ENCODE data around the gene VCAM1.
"Not testable (repeated sequence)": the region's sequence is repeated elsewhere in the genome, so short reads cannot be mapped to it uniquely, and the experiment has no call there.

VCAM1 gene

DNA sequence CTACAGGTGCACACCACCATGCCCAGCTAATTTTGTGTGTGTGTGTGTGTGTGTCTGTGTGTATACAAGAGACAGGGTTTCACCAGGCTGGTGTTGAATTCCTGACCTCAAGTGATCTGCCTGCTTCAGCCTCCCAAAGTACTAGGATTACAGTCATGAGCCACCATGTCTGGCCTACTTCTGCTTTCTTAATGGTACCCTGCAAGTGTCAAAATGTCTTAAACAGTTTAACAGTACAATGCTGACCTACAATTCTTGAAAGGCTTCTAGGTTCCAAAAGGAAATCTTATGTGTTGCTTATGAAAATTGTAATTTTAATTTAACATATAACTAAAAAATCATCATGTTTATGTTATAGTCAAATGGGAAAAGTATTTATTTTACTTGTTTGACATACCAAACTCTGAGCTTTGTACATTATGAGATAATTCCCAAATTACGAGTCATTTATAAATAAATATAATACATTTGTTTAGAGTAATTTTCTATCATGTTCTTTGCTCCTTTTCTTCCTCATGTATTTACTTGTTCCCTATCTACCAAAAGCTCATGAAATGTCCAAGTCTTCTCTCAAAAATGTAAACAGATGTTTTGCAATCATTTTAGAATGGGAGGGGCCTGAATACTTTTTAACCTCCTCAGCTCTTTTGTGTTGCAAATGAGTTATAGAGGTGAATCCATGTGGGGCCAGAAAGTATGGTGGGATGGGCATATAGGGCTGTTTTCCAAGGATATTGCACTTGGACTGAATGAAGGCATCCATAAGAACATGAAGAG lies 8.4 kb upstream of the VCAM1 start:
- Histone ChIP-seq H3K4me1 (ENCODE audit: control insufficient read depth, insufficient read depth, low read length) (no peaks in the 10 kb centered on the region), H3K9ac (ENCODE audit: low read length) (no peak overlapping the region), H3K27me3 (ENCODE audit: control insufficient read depth, insufficient read depth, low read length) (no peaks in the 10 kb centered on the region), H3K27ac (ENCODE audit: low read depth, low read length) (no peak overlapping the region), H3K36me3 (ENCODE audit: control insufficient read depth, insufficient read depth, low read length) (no peaks in the 10 kb centered on the region), H3K4me3 (ENCODE audit: low read length) (no peak overlapping the region)

DNA sequence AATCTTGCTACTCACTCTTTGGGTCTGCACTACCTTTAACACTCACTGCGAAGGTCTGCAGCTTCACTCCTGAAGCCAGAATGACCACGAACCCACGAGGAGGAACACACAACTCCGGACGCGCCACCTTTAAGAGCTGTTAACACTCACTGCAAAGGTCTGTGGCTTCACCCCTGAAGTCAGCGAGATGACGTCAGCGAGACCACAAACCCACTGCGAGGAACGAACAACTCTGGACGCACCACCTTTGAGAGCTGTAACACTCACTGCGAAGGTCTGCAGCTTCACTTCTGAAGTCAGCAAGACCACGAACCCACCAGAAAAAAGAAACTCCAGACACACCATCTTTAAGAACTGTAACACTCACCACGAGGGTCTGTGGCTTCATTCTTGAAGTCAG lies 6.5 kb upstream of the VCAM1 start:
- not testable (repeated sequence) for H3K27me3 ChIP-seq (ENCODE audit: control insufficient read depth, insufficient read depth, low read length); H3K27ac ChIP-seq (ENCODE audit: low read depth, low read length); H3K4me1 ChIP-seq (ENCODE audit: control insufficient read depth, insufficient read depth, low read length); H3K9ac ChIP-seq (ENCODE audit: low read length); H3K36me3 ChIP-seq (ENCODE audit: control insufficient read depth, insufficient read depth, low read length); H3K4me3 ChIP-seq (ENCODE audit: low read length)

DNA sequence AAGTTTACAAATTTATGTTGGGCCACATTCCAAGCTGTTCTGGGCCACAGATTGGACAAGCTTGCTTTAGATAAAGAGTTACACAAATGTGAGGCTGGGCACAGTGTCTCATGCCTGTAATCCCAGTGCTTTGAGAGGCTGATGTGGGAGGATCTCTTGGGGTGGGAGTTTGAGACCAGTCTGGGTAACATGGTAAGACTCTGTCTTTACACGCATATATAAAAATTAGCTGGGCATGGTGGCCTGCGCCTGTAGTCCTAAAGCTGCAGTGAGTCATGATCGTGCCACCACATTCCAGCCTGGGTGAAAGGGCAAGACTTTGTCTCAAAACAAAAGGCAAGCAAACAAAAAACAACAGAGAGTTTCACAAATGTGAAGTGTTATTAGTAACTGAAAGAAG lies 5.9 kb upstream of the VCAM1 start:
- Histone ChIP-seq H3K9ac (ENCODE audit: low read length) (no peak overlapping the region), H3K4me3 (ENCODE audit: low read length) (no peak overlapping the region), H3K27ac (ENCODE audit: low read depth, low read length) (no peak overlapping the region), H3K4me1 (ENCODE audit: control insufficient read depth, insufficient read depth, low read length) (no peaks in the 10 kb centered on the region), H3K27me3 (ENCODE audit: control insufficient read depth, insufficient read depth, low read length) (no peaks in the 10 kb centered on the region), H3K36me3 (ENCODE audit: control insufficient read depth, insufficient read depth, low read length) (no peaks in the 10 kb centered on the region)

DNA sequence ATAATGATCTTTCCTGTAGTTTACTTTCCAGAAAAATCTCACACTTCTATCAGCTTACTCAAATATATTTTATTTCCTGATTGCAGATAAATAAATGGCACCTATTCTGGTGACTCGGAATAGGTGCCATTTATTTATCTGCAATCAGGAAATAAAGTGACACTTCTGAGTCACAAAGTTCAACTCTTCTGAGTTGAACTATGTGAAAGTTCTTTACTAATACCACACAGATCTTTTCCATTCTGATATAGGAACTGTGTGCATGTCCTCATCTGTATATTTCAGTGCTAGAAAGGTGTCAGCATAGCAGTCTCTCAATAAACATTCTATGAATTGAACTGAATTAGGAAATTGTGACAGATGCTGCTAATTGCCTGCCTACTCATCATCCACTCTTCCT lies 4.9 kb upstream of the VCAM1 start:
- H3K27me3 ChIP-seq (ENCODE audit: control insufficient read depth, insufficient read depth, low read length): no peaks in the 10 kb centered on the region
- no peak overlapping the region for H3K27ac ChIP-seq (ENCODE audit: low read depth, low read length)
- no peak overlapping the region for H3K9ac ChIP-seq (ENCODE audit: low read length)
- H3K36me3 ChIP-seq (ENCODE audit: control insufficient read depth, insufficient read depth, low read length): no peaks in the 10 kb centered on the region
- H3K4me3 ChIP-seq (ENCODE audit: low read length): no peak overlapping the region
- H3K4me1 ChIP-seq (ENCODE audit: control insufficient read depth, insufficient read depth, low read length): no peaks in the 10 kb centered on the region

DNA sequence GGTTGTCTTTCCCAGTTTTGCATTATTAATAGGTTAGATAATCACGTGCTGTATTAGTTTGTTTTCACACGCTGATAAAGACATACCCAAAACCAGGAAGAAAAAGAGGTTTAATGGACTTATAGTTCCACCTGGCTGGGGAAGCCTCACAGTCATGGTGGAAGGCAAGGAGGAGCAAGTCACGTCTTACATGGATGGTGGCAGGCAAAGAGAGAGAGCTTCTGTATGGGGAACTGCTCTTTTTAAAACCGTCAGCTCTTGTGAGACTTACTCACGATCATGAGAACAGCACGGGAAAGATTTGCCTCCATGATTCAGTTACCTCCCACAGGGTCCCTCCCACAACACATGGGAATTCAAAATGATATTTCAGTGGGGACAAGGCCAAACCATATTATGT lies 2.3 kb upstream of the VCAM1 start:
- Histone ChIP-seq H3K4me3 (ENCODE audit: low read length) (no peak overlapping the region), H3K27me3 (ENCODE audit: control insufficient read depth, insufficient read depth, low read length) (no peaks in the 10 kb centered on the region), H3K4me1 (ENCODE audit: control insufficient read depth, insufficient read depth, low read length) (peaks cover 3% of the 10 kb centered on the region), H3K9ac (ENCODE audit: low read length) (no peak overlapping the region), H3K36me3 (ENCODE audit: control insufficient read depth, insufficient read depth, low read length) (no peaks in the 10 kb centered on the region), H3K27ac (ENCODE audit: low read depth, low read length) (no peak overlapping the region)

DNA sequence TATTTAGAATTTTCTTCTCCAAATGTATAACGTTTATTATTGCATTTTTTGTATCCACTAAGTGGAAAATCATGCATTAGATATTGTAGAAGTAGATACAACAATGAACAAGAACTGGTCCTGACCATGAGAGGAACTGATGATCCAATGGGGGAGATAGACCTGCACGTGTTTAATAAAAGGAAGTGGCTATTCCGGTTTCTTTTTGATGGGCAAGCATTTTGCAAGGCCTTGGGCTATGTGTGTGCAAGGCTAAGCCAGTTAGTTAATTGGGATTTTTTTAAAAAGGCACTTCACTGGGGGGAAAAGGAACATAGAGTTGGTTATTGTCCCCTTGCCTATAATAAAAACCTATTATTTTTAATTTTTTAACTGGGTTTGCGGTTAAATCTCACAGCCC lies 961 bp upstream of the VCAM1 start:
- H3K27me3 ChIP-seq (ENCODE audit: control insufficient read depth, insufficient read depth, low read length): no peaks in the 10 kb centered on the region
- H3K9ac ChIP-seq (ENCODE audit: low read length): no peak overlapping the region
- H3K4me3 ChIP-seq (ENCODE audit: low read length): no peak overlapping the region
- peaks cover 3% of the 10 kb centered on the region for H3K4me1 ChIP-seq (ENCODE audit: control insufficient read depth, insufficient read depth, low read length)
- no peak overlapping the region for H3K27ac ChIP-seq (ENCODE audit: low read depth, low read length)
- H3K36me3 ChIP-seq (ENCODE audit: control insufficient read depth, insufficient read depth, low read length): no peaks in the 10 kb centered on the region

DNA sequence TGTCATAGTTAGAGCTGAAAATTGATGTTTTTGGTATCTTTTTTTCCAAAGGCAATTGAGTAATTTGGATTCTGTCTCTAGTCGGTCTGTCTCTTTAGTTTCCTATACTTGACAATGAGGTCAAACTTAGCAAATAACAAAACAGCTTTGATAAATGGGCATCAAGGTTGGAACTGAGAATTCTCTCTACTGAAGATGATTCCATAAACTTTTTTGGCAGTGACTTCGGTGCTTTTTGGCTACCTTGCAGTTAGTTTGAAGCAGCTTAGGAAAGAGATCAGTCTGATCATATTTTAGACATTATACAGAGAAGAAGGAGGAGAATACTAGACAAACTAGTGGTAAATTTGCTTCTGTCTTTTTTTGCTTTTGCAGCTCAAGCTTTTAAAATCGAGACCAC lies 559 bp downstream of the VCAM1 start:
- no peaks in the 10 kb centered on the region for H3K36me3 ChIP-seq (ENCODE audit: control insufficient read depth, insufficient read depth, low read length)
- peaks cover 3% of the 10 kb centered on the region for H3K4me1 ChIP-seq (ENCODE audit: control insufficient read depth, insufficient read depth, low read length)
- H3K27ac ChIP-seq (ENCODE audit: low read depth, low read length): peak overlapping the region; percentile 59
- H3K9ac ChIP-seq (ENCODE audit: low read length): no peak overlapping the region
- H3K27me3 ChIP-seq (ENCODE audit: control insufficient read depth, insufficient read depth, low read length): no peaks in the 10 kb centered on the region
- H3K4me3 ChIP-seq (ENCODE audit: low read length): peak overlapping the region; percentile 58

DNA sequence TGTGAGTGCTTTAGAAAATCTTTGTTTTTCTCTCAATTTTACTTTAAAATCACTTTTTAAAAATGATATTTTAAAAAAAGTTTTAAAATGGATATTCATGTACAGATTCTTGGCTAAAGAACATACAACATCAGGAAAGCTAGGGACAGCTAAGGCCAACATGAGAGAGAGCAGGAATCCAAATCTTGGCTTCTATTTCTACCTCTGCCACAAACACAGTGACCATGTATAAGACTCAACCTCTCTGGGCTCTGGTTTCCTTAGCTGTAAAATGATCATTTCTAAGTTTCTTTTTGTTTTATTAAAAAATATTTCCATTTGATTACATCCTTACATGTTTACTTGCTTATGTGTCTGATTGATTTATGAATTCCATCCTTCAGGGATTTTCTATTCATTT lies 1.2 kb downstream of the VCAM1 start:
- Histone ChIP-seq H3K27ac (ENCODE audit: low read depth, low read length) (no peak overlapping the region), H3K9ac (ENCODE audit: low read length) (no peak overlapping the region), H3K4me3 (ENCODE audit: low read length) (peak overlapping the region; percentile 47), H3K4me1 (ENCODE audit: control insufficient read depth, insufficient read depth, low read length) (peaks cover 3% of the 10 kb centered on the region), H3K27me3 (ENCODE audit: control insufficient read depth, insufficient read depth, low read length) (no peaks in the 10 kb centered on the region), H3K36me3 (ENCODE audit: control insufficient read depth, insufficient read depth, low read length) (no peaks in the 10 kb centered on the region)

DNA sequence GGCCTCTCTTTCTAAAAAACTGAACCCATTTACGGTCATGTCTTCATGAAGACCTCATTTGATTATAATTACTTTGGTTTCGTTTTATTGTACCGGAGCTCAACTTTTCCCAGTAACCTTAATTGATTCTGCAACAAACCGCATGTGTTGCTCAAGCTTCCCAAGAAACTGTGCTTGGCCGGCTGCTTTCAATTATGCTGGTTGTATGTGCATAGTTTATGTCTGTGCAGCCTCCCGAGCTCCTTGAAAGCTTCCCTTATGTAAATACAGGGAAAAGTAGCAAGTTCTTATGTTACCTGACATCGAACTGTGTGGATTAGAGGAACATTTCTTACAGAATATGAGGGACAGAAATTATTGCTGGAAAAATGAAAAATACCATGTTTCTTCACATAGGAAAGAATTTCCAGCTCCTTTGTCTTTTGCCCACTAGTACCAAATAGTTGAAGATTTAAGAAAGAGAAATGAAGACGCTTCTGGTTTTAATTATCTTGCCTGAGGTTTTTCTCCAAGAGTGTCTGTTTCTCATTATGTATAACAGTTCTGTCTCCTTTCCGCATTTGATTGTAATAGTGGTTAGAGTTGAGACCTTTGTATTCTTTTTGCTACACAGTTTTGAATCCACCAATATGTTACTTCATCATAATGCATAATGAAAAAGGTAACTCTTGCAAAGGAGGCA lies 2.1 kb downstream of the VCAM1 start:
- peak overlapping the region; percentile 0 for H3K27ac ChIP-seq (ENCODE audit: low read depth, low read length)
- H3K9ac ChIP-seq (ENCODE audit: low read length): no peak overlapping the region
- H3K4me1 ChIP-seq (ENCODE audit: control insufficient read depth, insufficient read depth, low read length): peaks cover 7% of the 10 kb centered on the region

DNA sequence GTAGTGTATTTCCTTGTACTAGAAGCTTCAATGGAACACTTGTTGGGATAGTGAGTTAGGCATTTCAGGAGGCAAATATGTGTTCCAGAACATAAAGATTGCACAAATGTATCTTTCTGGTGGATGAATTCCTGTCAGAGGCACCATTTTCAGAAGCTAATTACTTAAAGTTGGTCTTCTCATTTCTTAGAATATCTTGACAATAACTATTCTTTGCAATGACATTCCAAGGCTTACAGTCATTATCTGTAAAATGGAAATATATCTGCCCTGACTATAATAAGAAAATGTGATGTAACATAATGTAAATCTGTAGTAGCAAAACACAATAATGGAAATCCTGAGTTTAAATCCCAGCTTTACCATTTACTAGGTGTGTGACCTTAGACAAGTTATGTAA lies 2.7 kb downstream of the VCAM1 start:
- Histone ChIP-seq H3K4me1 (ENCODE audit: control insufficient read depth, insufficient read depth, low read length) (peaks cover 7% of the 10 kb centered on the region), H3K27me3 (ENCODE audit: control insufficient read depth, insufficient read depth, low read length) (no peaks in the 10 kb centered on the region), H3K36me3 (ENCODE audit: control insufficient read depth, insufficient read depth, low read length) (no peaks in the 10 kb centered on the region), H3K4me3 (ENCODE audit: low read length) (peak overlapping the region; percentile 14), H3K27ac (ENCODE audit: low read depth, low read length) (peak overlapping the region; percentile 21), H3K9ac (ENCODE audit: low read length) (no peak overlapping the region)

More for the DNA sequence above, 2.1 kb downstream of the VCAM1 start:
- peak overlapping the region; percentile 14 for H3K4me3 ChIP-seq (ENCODE audit: low read length)
- H3K36me3 ChIP-seq (ENCODE audit: control insufficient read depth, insufficient read depth, low read length): no peaks in the 10 kb centered on the region
- H3K27me3 ChIP-seq (ENCODE audit: control insufficient read depth, insufficient read depth, low read length): no peaks in the 10 kb centered on the region

DNA sequence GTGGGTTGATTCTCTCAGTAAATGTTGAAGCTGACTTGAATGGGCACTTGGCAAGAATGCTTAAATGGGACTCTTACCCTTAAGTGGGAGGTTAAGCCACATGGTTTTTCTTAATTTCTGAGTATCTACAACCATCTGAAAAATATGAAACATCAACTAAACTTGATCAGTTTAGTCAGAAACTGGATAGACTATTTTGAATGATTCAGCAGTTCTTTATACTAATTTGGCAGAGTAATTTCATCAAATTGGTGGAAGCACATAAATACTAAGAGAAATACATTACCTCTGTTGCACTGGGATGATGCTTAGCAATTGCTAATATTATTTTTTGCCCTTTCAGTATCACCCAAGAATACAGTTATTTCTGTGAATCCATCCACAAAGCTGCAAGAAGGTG lies 4.7 kb downstream of the VCAM1 start:
- no peak overlapping the region for H3K27ac ChIP-seq (ENCODE audit: low read depth, low read length)
- H3K4me3 ChIP-seq (ENCODE audit: low read length): no peak overlapping the region
- no peaks in the 10 kb centered on the region for H3K27me3 ChIP-seq (ENCODE audit: control insufficient read depth, insufficient read depth, low read length)
- peaks cover 7% of the 10 kb centered on the region for H3K4me1 ChIP-seq (ENCODE audit: control insufficient read depth, insufficient read depth, low read length)
- no peak overlapping the region for H3K9ac ChIP-seq (ENCODE audit: low read length)
- H3K36me3 ChIP-seq (ENCODE audit: control insufficient read depth, insufficient read depth, low read length): no peaks in the 10 kb centered on the region

DNA sequence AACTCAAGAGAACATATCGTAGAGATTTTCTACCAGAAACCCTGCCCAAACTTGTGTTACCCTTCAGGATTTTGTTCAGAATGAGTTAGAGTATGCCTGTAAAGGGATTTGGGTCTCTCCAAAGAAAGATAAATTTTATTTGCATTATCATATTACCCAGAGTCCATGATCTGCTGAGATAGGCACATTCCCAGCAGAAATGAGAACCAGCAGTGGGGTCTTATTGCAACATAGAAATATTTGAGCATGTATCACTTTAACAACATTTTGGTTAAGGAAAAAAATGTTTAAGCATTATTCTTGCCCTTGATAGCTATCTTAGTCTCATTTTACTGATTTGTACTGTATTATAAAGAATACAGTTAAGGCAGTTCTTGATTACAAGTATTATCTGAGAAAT lies 10.6 kb downstream of the VCAM1 start:
- no peak overlapping the region for H3K4me3 ChIP-seq (ENCODE audit: low read length)
- H3K4me1 ChIP-seq (ENCODE audit: control insufficient read depth, insufficient read depth, low read length): peaks cover 4% of the 10 kb centered on the region
- H3K9ac ChIP-seq (ENCODE audit: low read length): no peak overlapping the region
- no peak overlapping the region for H3K27ac ChIP-seq (ENCODE audit: low read depth, low read length)
- no peaks in the 10 kb centered on the region for H3K36me3 ChIP-seq (ENCODE audit: control insufficient read depth, insufficient read depth, low read length)
- no peaks in the 10 kb centered on the region for H3K27me3 ChIP-seq (ENCODE audit: control insufficient read depth, insufficient read depth, low read length)

DNA sequence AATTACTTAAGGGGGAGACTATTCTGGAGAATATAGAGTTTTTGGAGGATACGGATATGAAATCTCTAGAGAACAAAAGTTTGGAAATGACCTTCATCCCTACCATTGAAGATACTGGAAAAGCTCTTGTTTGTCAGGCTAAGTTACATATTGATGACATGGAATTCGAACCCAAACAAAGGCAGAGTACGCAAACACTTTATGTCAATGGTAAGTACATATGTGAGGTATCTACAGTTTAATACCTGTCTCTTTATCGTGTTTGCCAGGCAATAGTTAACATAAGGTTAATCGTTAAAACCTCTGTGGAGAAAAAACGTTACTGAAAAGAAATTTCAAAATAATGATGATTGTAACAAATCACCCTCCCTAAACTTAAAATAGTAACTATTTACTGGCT lies 11.8 kb downstream of the VCAM1 start:
- Histone ChIP-seq H3K9ac (ENCODE audit: low read length) (no peak overlapping the region), H3K4me3 (ENCODE audit: low read length) (no peak overlapping the region), H3K27ac (ENCODE audit: low read depth, low read length) (no peak overlapping the region), H3K27me3 (ENCODE audit: control insufficient read depth, insufficient read depth, low read length) (no peaks in the 10 kb centered on the region), H3K36me3 (ENCODE audit: control insufficient read depth, insufficient read depth, low read length) (no peaks in the 10 kb centered on the region), H3K4me1 (ENCODE audit: control insufficient read depth, insufficient read depth, low read length) (peaks cover 5% of the 10 kb centered on the region)
